K562 (cell line): ENCODE data around the gene SKAP1. TPM values are rescaled to one million over a fixed set of nuclear protein-coding genes. Genes with fewer than 3 reads are reported as not detected.

ENCODE experiments used
- ATAC-seq: fragments of 200-7000 bp; cut with Tn5 transposase; 3 replicates; pipeline ENCODE4 v1.9.1; 2020; ENCODE audit warnings: moderate library complexity
- BruUV-seq: library from RNA; stranded (reverse); fragments of 400-500 nt; replicated peaks from 2 replicates; lab custom pipeline; 2021; lab: Mats Ljungman, UMichigan
- CTCF ChIA-PET: fragments of 300-600 bp; formaldehyde crosslinking; extraction: SDS; loops from one replicate; lab custom pipeline; 2021; ENCODE audit warnings: low intra/inter-chr PET ratio; lab: Yijun Ruan, JAX
- POLR2A ChIA-PET: fragments of 300-600, 350-650 bp; sonication (Branson Sonifier 250); formaldehyde crosslinking; extraction: SDS; loops from one replicate; lab custom pipeline; 2021; ENCODE audit warnings: antibody characterized with exemption, inconsistent platforms; lab: Yijun Ruan, JAX
- DNase-seq, 4 experiments: peaks; one replicate each; pipeline versions ENCODE4 v3.0.0 to v3.0.0-alpha.2; 2011 to 2018; ENCODE audit warnings: low spot score in 3 of 4, mixed read lengths in 3 of 4; ENCODE audit errors: extremely low read depth in 1 of 4
- FAIRE-seq: peaks from 2 replicates; lab custom pipeline; 2011; peaks lifted over from hg19 to GRCh38; lab: Jason Lieb, UNC
- H2AFZ ChIP-seq: 2 replicates; pipeline ENCODE4 v1.6.0; 2011; ENCODE audit warnings: low read depth, low read length, control low read depth, inconsistent platforms
- H3K27ac ChIP-seq: fragments of 200-600 bp; 3 replicates; pipeline ENCODE4 v1.8.0; 2011; ENCODE audit warnings: low read depth, mild to moderate bottlenecking, control low read depth, inconsistent platforms, low read length, moderate library complexity, mixed read lengths; ENCODE audit errors: extremely low read depth
- H3K27me3 ChIP-seq, 2 experiments: fragments of 300-600 bp in 1 of 2; 2 replicates in 1 of 2; 3 replicates in 1 of 2; pipeline versions ENCODE4 v1.6.0 to v1.8.0; 2011; ENCODE audit warnings: inconsistent platforms in 2 of 2, low read length in 2 of 2, mild to moderate bottlenecking in 1 of 2, mixed read lengths in 1 of 2, moderate library complexity in 1 of 2; ENCODE audit not compliant: control insufficient read depth in 2 of 2, insufficient read depth in 2 of 2
- H3K36me3 ChIP-seq: fragments of 300-600 bp; 3 replicates; pipeline ENCODE4 v1.8.0; 2011; ENCODE audit warnings: mild to moderate bottlenecking, low read length, inconsistent platforms; ENCODE audit not compliant: control insufficient read depth, insufficient read depth
- H3K4me1 ChIP-seq, 2 experiments: fragments of 200-600 bp in 1 of 2; replicated peaks in 1 of 2; 2 replicates in 1 of 2; 3 replicates in 1 of 2; pipeline versions ENCODE4 v1.5.1 to v1.8.0; 2011; ENCODE audit warnings: inconsistent platforms in 2 of 2, low read length in 2 of 2, mild to moderate bottlenecking in 1 of 2, mixed read lengths in 1 of 2, moderate library complexity in 1 of 2; ENCODE audit not compliant: control insufficient read depth in 2 of 2, insufficient read depth in 2 of 2
- H3K4me2 ChIP-seq: 2 replicates; pipeline ENCODE4 v1.6.1; 2011; ENCODE audit warnings: low read length, control low read depth, inconsistent platforms, mixed read lengths; ENCODE audit not compliant: insufficient read depth
- H3K4me3 ChIP-seq: fragments of 200-600 bp; sonication (generic), shearing (Covaris generic); 2 replicates; pipeline ENCODE4 v1.5.1; 2016; ENCODE audit warnings: control low read depth, inconsistent platforms
- H3K79me2 ChIP-seq: fragments of 200-600 bp; 3 replicates; pipeline ENCODE4 v1.8.0; 2011; ENCODE audit warnings: low read length, inconsistent platforms; ENCODE audit not compliant: control insufficient read depth, insufficient read depth
- H3K9ac ChIP-seq, 2 experiments: 2 replicates each; pipeline versions ENCODE4 v1.6.0 to v1.6.1; 2011; ENCODE audit warnings: low read depth in 2 of 2, low read length in 2 of 2, control low read depth in 1 of 2, inconsistent platforms in 1 of 2, mild to moderate bottlenecking in 1 of 2, mixed read lengths in 1 of 2; ENCODE audit not compliant: insufficient read depth in 1 of 2
- H3K9me1 ChIP-seq: one replicate; pipeline ENCODE4 v1.6.0; 2011; ENCODE audit warnings: inconsistent platforms, mild to moderate bottlenecking, low read length, moderate library complexity; ENCODE audit not compliant: control insufficient read depth, insufficient read depth
- H3K9me3 ChIP-seq: replicated peaks from 2 replicates; pipeline ENCODE4 v1.5.1; 2011; ENCODE audit warnings: low read depth, low read length, inconsistent platforms; ENCODE audit not compliant: control insufficient read depth, insufficient read depth
- H4K20me1 ChIP-seq: replicated peaks from 2 replicates; pipeline ENCODE4 v1.6.1; 2011; ENCODE audit warnings: low read length, inconsistent platforms, mixed read lengths; ENCODE audit not compliant: control insufficient read depth, insufficient read depth
- ARID2 ChIP-seq: fragments of 450-650 bp; IDR thresholded peaks from 2 replicates; pipeline ENCODE4 v1.6.1; 2017; ENCODE audit warnings: antibody characterized with exemption, mild to moderate bottlenecking
- BDP1 ChIP-seq: IDR thresholded peaks from 3 replicates; pipeline ENCODE4 v1.6.1; 2011; ENCODE audit not compliant: insufficient read length, insufficient read depth
- BRCA1 ChIP-seq, 2 experiments: fragments of 450-650 bp in 1 of 2; sonication (generic) in 1 of 2; formaldehyde crosslinking in 1 of 2; IDR thresholded peaks; 2 replicates each; pipeline versions ENCODE4 v1.5.0 to v1.6.1; 2017 to 2020; ENCODE audit warnings: mild to moderate bottlenecking in 1 of 2, missing genetic modification reagents in 1 of 2
- CAMTA2 ChIP-seq: fragments of 250-450 bp; sonication (Bioruptor Pico); conservative IDR thresholded peaks from 2 replicates; pipeline ENCODE4 v1.5.1; 2022
- CBX2 ChIP-seq: fragments of 200-600 bp; sonication (generic); IDR thresholded peaks from one replicate; pipeline ENCODE4 v1.6.1; 2012; ENCODE audit warnings: mild to moderate bottlenecking, low read length, inconsistent platforms; ENCODE audit not compliant: insufficient read depth, poor library complexity, severe bottlenecking
- FOXK2 ChIP-seq, 2 experiments: fragments of 450-650 bp; IDR thresholded peaks in 1 of 2; conservative IDR thresholded peaks in 1 of 2; 2 replicates each; pipeline ENCODE4 v1.6.1; 2016; ENCODE audit warnings: low read depth in 2 of 2, mild to moderate bottlenecking in 1 of 2
- HDGF ChIP-seq: fragments of 450-650 bp; IDR thresholded peaks from 2 replicates; pipeline ENCODE4 v1.6.1; 2016
- KDM1A ChIP-seq, 2 experiments: fragments of 450-650 bp; IDR thresholded peaks; 2 replicates each; pipeline ENCODE4 v1.6.1; 2016; ENCODE audit warnings: mild to moderate bottlenecking in 2 of 2
- LCOR ChIP-seq: sonication (generic); formaldehyde crosslinking; IDR thresholded peaks from 2 replicates; pipeline ENCODE4 v1.8.0; 2022; ENCODE audit warnings: mild to moderate bottlenecking, missing genetic modification reagents
- MAFG ChIP-seq: fragments of 450-650 bp; conservative IDR thresholded peaks from 2 replicates; pipeline ENCODE4 v1.6.1; 2016; ENCODE audit warnings: missing genetic modification characterization, missing compliant biosample characterization
- MYBL2 ChIP-seq, 2 experiments: fragments of 450-650 bp in 1 of 2; sonication (generic) in 1 of 2; formaldehyde crosslinking in 1 of 2; IDR thresholded peaks; 2 replicates each; pipeline versions ENCODE4 v1.6.1 to v1.8.1; 2017 to 2022; ENCODE audit warnings: borderline replicate concordance in 1 of 2, inconsistent platforms in 1 of 2, low read depth in 1 of 2, mild to moderate bottlenecking in 1 of 2, missing genetic modification reagents in 1 of 2, moderate library complexity in 1 of 2
- ZNF444 ChIP-seq: fragments of 250-450 bp; sonication (Bioruptor Pico); IDR thresholded peaks from 2 replicates; pipeline ENCODE4 v1.4.0; 2020; ENCODE audit warnings: mild to moderate bottlenecking, moderate library complexity
- WGBS: fragments of 100-300 bp; shearing (Covaris generic); methylation state at CpG from one replicate; pipeline ENCODE4 v1.1.6; 2016; ENCODE audit warnings: low coverage, mixed read lengths; ENCODE audit not compliant: insufficient coverage; ENCODE audit errors: missing lambda C conversion rate; 5-methylcytosine and 5-hydroxymethylcytosine counted together
- in situ Hi-C: fragments of 300-500 bp; cut with MboI; formaldehyde crosslinking; loops from 4 replicates; pipeline ENCODE4 v1.15.0; 2018; ENCODE audit warnings: inconsistent platforms, mixed read lengths
- intact Hi-C: fragments of 100-400 bp; cut with micrococcal nuclease; formaldehyde crosslinking; loops from 2 replicates; pipeline ENCODE4 v1.14.2; 2022
- polyA plus RNA-seq, 8 experiments: library from polyadenylated mRNA; depleted of rRNA in 4 of 8; stranded (reverse) in 5 of 8; unstranded in 3 of 8; fragments of >200 nt; fragmentation: Nextera tagmentation in 2 of 8; fragmentation: Illumina TruSeq in 1 of 8; extraction: Ambion mirVana in 2 of 8; extraction: Trizol in 1 of 8; gene quantifications; 2 replicates each; pipeline versions ENCODE4 v1.2.1 to v1.2.3, GENCODE V29; 2011 to 2014; ENCODE audit warnings: inconsistent platforms in 1 of 8, missing spikeins in 1 of 8
- total RNA-seq, 7 experiments: library from RNA; depleted of rRNA in 6 of 7; stranded (reverse); fragments of >200 nt in 6 of 7; fragmentation: Illumina TruSeq in 2 of 7; extraction: Trizol in 2 of 7; gene quantifications; 2 replicates each; pipeline versions ENCODE4 v1.2.1 to v1.2.3, GENCODE V29; 2011 to 2021; ENCODE audit warnings: low replicate concordance in 1 of 7
- TF ChIP-seq, protein P1 (sequence below): IDR thresholded peaks from 2 replicates; pipeline ENCODE4 v1.6.1; 2012; ENCODE audit warnings: low read depth, low read length, improper control_type of control experiment, borderline replicate concordance
- TF ChIP-seq, protein P2 (sequence below): sonication (generic); formaldehyde crosslinking; IDR thresholded peaks from 2 replicates; pipeline ENCODE4 v1.8.0; 2023; ENCODE audit warnings: mild to moderate bottlenecking, missing genetic modification reagents

SKAP1 gene
- total and polyA plus RNA-seq, 9 of the 15 experiments (the other 6 are each of a cell fraction or from before 2014, with no cell fraction given): 0.06 to 0.80 (median 0.10) TPM; not detected in 4

DNA sequence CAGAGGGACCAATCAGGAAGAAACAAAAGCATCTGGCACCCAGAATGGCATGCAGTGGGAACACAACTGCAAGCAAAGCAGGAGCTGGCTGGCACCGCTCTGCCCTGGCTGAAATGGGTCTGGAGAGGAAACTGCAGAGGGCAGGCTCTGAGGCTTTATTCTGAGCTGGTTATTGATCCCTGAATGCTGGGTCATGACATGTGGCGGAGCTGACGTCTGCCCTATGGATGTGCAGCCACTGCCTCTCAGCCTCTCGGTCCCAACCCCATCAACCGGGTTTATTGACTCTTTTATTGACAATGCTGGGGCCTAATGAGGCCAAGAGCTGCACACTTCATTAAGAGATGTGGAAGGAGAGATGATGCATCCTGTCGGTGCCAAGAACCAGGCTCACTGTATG, 3.9 kb upstream of the SKAP1 start:
- POLR2A ChIA-PET: interaction anchor here (0.6 to 1.3 kb wide), 4 partner anchors 13 to 70 kb away, joined by 3 to 4 read pairs (median 3); no protein-coding TSS in a partner anchor
- DNase-seq (no peak), FAIRE-seq (no peak), ATAC-seq (no peak)
- peaks cover 0 to 18% of the 10 kb centered on the region in 2 experiments; a peak in 4 of 5 replicates for H3K4me1 ChIP-seq
- no peak overlapping the region for H2AFZ ChIP-seq
- BruUV-seq: no TSS peak
- WGBS: 63% methylated on average over 6 of the region's 6 CpGs
- H3K9ac ChIP-seq: no peak overlapping the region
- no peaks in the 10 kb centered on the region for H3K27me3 ChIP-seq
- H3K9me3 ChIP-seq: no peaks in the 10 kb centered on the region
- no peaks in the 10 kb centered on the region for H3K36me3 ChIP-seq
- H3K4me2 ChIP-seq: no peak overlapping the region
- no peak overlapping the region for H3K4me3 ChIP-seq
- CTCF ChIA-PET: no interaction called here
- intact Hi-C loops (no loop called here), in situ Hi-C loops (no loop called here)
- no peaks in the 10 kb centered on the region for H4K20me1 ChIP-seq
- H3K9me1 ChIP-seq: no peaks in the 10 kb centered on the region
- no peak overlapping the region for H3K27ac ChIP-seq
- H3K79me2 ChIP-seq: no peaks in the 10 kb centered on the region
- TF ChIP-seq BRCA1 (IDR thresholded peaks at IDR 0.05): no peak
- TF ChIP-seq BRCA1 (CRISPR knock-in tag; IDR thresholded peaks at IDR 0.05): no peak
- no peak for TF ChIP-seq CAMTA2
- no peak for TF ChIP-seq KDM1A (IDR thresholded peaks at IDR 0.05)
- no peak for TF ChIP-seq FOXK2 (conservative IDR thresholded peaks at IDR 0.05 in 1 of 2, IDR thresholded peaks at IDR 0.05 in 1 of 2; ENCODE audit: low read depth in 2 of 2)
- no peak for TF ChIP-seq CBX2
- no peak for TF ChIP-seq MYBL2 (IDR thresholded peaks at IDR 0.05; ENCODE audit: low read depth)
- no peak for TF ChIP-seq MYBL2 (CRISPR knock-in tag; IDR thresholded peaks at IDR 0.05; ENCODE audit: borderline replicate concordance)
- no peak for TF ChIP-seq MAFG (tag)
- no peak for TF ChIP-seq LCOR (CRISPR knock-in tag)
- TF ChIP-seq ZNF444 (CRISPR knock-in tag): no peak
- TF ChIP-seq BDP1: no peak
- TF ChIP-seq ARID2: no peak
- TF ChIP-seq, protein P1, sequence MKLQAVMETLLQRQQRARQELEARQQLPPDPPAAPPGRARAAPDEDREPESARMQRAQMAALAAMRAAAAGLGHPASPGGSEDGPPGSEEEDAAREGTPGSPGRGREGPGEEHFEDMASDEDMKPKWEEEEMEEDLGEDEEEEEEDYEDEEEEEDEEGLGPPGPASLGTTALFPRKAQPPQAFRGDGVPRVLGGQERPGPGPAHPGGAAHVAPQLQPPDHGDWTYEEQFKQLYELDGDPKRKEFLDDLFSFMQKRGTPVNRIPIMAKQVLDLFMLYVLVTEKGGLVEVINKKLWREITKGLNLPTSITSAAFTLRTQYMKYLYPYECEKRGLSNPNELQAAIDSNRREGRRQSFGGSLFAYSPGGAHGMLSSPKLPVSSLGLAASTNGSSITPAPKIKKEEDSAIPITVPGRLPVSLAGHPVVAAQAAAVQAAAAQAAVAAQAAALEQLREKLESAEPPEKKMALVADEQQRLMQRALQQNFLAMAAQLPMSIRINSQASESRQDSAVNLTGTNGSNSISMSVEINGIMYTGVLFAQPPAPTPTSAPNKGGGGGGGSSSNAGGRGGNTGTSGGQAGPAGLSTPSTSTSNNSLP: no peak
- TF ChIP-seq HDGF: no peak
- TF ChIP-seq, protein P2, sequence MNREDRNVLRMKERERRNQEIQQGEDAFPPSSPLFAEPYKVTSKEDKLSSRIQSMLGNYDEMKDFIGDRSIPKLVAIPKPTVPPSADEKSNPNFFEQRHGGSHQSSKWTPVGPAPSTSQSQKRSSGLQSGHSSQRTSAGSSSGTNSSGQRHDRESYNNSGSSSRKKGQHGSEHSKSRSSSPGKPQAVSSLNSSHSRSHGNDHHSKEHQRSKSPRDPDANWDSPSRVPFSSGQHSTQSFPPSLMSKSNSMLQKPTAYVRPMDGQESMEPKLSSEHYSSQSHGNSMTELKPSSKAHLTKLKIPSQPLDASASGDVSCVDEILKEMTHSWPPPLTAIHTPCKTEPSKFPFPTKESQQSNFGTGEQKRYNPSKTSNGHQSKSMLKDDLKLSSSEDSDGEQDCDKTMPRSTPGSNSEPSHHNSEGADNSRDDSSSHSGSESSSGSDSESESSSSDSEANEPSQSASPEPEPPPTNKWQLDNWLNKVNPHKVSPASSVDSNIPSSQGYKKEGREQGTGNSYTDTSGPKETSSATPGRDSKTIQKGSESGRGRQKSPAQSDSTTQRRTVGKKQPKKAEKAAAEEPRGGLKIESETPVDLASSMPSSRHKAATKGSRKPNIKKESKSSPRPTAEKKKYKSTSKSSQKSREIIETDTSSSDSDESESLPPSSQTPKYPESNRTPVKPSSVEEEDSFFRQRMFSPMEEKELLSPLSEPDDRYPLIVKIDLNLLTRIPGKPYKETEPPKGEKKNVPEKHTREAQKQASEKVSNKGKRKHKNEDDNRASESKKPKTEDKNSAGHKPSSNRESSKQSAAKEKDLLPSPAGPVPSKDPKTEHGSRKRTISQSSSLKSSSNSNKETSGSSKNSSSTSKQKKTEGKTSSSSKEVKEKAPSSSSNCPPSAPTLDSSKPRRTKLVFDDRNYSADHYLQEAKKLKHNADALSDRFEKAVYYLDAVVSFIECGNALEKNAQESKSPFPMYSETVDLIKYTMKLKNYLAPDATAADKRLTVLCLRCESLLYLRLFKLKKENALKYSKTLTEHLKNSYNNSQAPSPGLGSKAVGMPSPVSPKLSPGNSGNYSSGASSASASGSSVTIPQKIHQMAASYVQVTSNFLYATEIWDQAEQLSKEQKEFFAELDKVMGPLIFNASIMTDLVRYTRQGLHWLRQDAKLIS: no peak
